GM19467 (cell line): ENCODE data around the gene VPS13A.

Source experiments
- ATAC-seq: cut with Tn5 transposase; IDR thresholded peaks from one replicate; pipeline ENCODE4 v1.9.1; 2021; ENCODE audit warnings: mild to moderate bottlenecking, moderate library complexity; ENCODE audit not compliant: unreplicated experiment

VPS13A gene

GRCh38 chr9:77177143-77177893, at the start of gene VPS13A:
VPS13A (plus strand) TSS chr9:77177534; CDS start chr9:77177705, 171 bp downstream.
- peak; percentile 86 for ATAC-seq

GRCh38 chr9:77128125-77128789, 49.1 kb upstream of the VPS13A start:
- no peak for ATAC-seq

- ATAC-seq = no peak
Measured at GRCh38 chr9:77131399-77131798, 45.9 kb upstream of the VPS13A start.

GRCh38 chr9:77133011-77133410, 44.3 kb upstream of the VPS13A start:
- no peak for ATAC-seq

GRCh38 chr9:77142366-77142765, 35.0 kb upstream of the VPS13A start:
- no peak for ATAC-seq

- ATAC-seq = no peak
Measured at GRCh38 chr9:77149879-77150278, 27.5 kb upstream of the VPS13A start.

GRCh38 chr9:77152289-77152688, 25.0 kb upstream of the VPS13A start:
- no peak for ATAC-seq

GRCh38 chr9:77156646-77157371, 20.5 kb upstream of the VPS13A start:
- no peak for ATAC-seq

- ATAC-seq = no peak
Measured at GRCh38 chr9:77158772-77159513, 18.4 kb upstream of the VPS13A start.

- ATAC-seq = no peak
Measured at GRCh38 chr9:77161191-77161590, 16.1 kb upstream of the VPS13A start.

- no peak for ATAC-seq
Measured at GRCh38 chr9:77161966-77162365, 15.4 kb upstream of the VPS13A start.

- no peak for ATAC-seq
Measured at GRCh38 chr9:77162366-77162765, 15.0 kb upstream of the VPS13A start.

- ATAC-seq = no peak
Measured at GRCh38 chr9:77163884-77164283, 13.4 kb upstream of the VPS13A start.

GRCh38 chr9:77166193-77166592, 11.1 kb upstream of the VPS13A start:
- ATAC-seq = no peak

GRCh38 chr9:77170991-77171699, 6.2 kb upstream of the VPS13A start:
- ATAC-seq = no peak

- no peak for ATAC-seq
Measured at GRCh38 chr9:77175151-77175550, 2.2 kb upstream of the VPS13A start.

GRCh38 chr9:77176106-77176505, 1.2 kb upstream of the VPS13A start:
- ATAC-seq = no peak

GRCh38 chr9:77176686-77177142, 620 bp upstream of the VPS13A start:
- no peak for ATAC-seq

GRCh38 chr9:77177894-77178794, 810 bp downstream of the VPS13A start:
- peak; percentile 12 for ATAC-seq
